ENCODE measurements around the gene GPC3. TPM values are rescaled to one million over a fixed set of nuclear protein-coding genes. Genes with fewer than 3 reads are reported as not detected.

The GPC3 gene
- total and polyA plus RNA-seq, 5 donors from 2014 or later, result 0.34 to 0.93 (median 0.44) TPM; not detected in 2

DNA sequence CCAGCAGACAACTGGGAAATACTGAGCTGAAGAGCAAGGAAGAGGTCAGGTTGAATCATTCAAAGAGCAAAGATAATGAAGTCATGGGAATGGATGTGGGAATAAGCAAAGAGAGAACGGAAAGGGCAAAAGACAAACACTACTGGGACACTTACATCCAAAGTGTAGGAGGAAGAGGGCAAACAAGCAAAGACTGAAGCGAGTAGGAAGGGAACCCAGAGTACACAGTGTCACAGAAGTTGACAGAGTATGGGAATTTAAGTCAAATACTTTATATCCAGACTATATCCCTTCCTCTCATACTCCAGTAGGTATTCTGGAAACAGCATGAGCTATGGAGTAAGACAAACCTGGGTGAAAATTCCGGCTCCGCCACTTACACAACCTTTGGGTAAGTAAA, 12.5 kb downstream of the GPC3 start:
- Histone ChIP-seq H3K4me3 (ENCODE audit: low read depth, low read length) (no peak overlapping the region), H3K4me1 (ENCODE audit: control insufficient read depth, insufficient read depth, low read length, poor library complexity, severe bottlenecking) (no peaks in the 10 kb centered on the region), H3K27me3 (ENCODE audit: control insufficient read depth, insufficient read depth, low read length) (peaks cover 2% of the 10 kb centered on the region), H3K9me3 (ENCODE audit: control insufficient read depth in 2 of 2, low read length in 2 of 2) (no peaks in the 10 kb centered on the region), H3K27ac (ENCODE audit: insufficient read depth, low read length, poor library complexity, severe bottlenecking) (no peak overlapping the region), H3K36me3 (ENCODE audit: control insufficient read depth, insufficient read depth, low read length) (no peaks in the 10 kb centered on the region)
- H3K36me3 Mint-ChIP-seq, result no peaks in the 10 kb centered on the region
- H3K9me3 Mint-ChIP-seq, result peaks cover 0 to 2% (median 0%) of the 10 kb centered on the region in 7 donors
- H3K27ac Mint-ChIP-seq, result no peak overlapping the region
- H3K4me3 Mint-ChIP-seq, result no peak overlapping the region
- DNase-seq, result no peak
- no peaks in the 10 kb centered on the region for H3K4me1 Mint-ChIP-seq
- peaks cover 5% of the 10 kb centered on the region for H3K27me3 Mint-ChIP-seq
- ATAC-seq (ENCODE audit: low read depth in 2 of 2), result no peak

DNA sequence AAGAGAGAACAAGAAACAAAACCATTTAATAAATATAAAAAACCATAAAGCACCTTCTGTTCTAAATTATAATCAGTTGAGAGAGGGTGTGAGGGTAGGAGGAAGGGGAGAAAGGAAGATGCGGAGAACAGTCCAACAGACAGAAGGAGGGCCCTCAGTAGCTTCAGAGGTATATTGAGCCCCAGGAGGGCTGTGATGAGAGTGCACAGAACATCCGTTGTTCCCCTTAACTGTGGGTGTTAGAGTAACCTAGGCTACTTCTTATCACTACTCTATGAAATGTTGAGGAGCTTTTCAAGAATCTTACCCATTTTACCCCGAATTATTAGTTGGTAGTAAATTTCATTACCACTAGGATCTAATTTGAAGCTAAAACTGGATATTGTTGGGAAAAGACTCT, 13.8 kb downstream of the GPC3 start:
- Mint-ChIP-seq H3K36me3 (no peaks in the 10 kb centered on the region), H3K27ac (no peak overlapping the region), H3K9me3 (no peaks in the 10 kb centered on the region), H3K4me1 (no peaks in the 10 kb centered on the region), H3K27me3 (peaks cover 5% of the 10 kb centered on the region), H3K4me3 (no peak overlapping the region)
- no peak overlapping the region for H3K27ac ChIP-seq (ENCODE audit: insufficient read depth, low read length, poor library complexity, severe bottlenecking)
- no peaks in the 10 kb centered on the region for H3K27me3 ChIP-seq (ENCODE audit: control insufficient read depth, insufficient read depth, low read length)
- no peak for DNase-seq
- no peaks in the 10 kb centered on the region for H3K9me3 ChIP-seq (ENCODE audit: control insufficient read depth in 2 of 2, low read length in 2 of 2)
- ATAC-seq (ENCODE audit: low read depth in 2 of 2), result no peak
- no peak overlapping the region for H3K4me3 ChIP-seq (ENCODE audit: low read depth, low read length)
- H3K36me3 ChIP-seq (ENCODE audit: control insufficient read depth, insufficient read depth, low read length), result no peaks in the 10 kb centered on the region
- no peaks in the 10 kb centered on the region for H3K4me1 ChIP-seq (ENCODE audit: control insufficient read depth, insufficient read depth, low read length, poor library complexity, severe bottlenecking)

- ATAC-seq (ENCODE audit: low read depth in 2 of 2), result no peak
- DNase-seq, result no peak
- no peak overlapping the region for H3K27ac Mint-ChIP-seq
- no peaks in the 10 kb centered on the region for H3K36me3 Mint-ChIP-seq
- H3K4me1 Mint-ChIP-seq, result no peaks in the 10 kb centered on the region
- Histone ChIP-seq H3K9me3 (ENCODE audit: control insufficient read depth in 2 of 2, low read length in 2 of 2) (no peaks in the 10 kb centered on the region), H3K4me3 (ENCODE audit: low read depth, low read length) (no peak overlapping the region), H3K4me1 (ENCODE audit: control insufficient read depth, insufficient read depth, low read length, poor library complexity, severe bottlenecking) (no peaks in the 10 kb centered on the region), H3K27ac (ENCODE audit: insufficient read depth, low read length, poor library complexity, severe bottlenecking) (no peak overlapping the region), H3K36me3 (ENCODE audit: control insufficient read depth, insufficient read depth, low read length) (no peaks in the 10 kb centered on the region), H3K27me3 (ENCODE audit: control insufficient read depth, insufficient read depth, low read length) (no peaks in the 10 kb centered on the region)
- no peaks in the 10 kb centered on the region for H3K9me3 Mint-ChIP-seq
- H3K4me3 Mint-ChIP-seq, result no peak overlapping the region
- peaks cover 5% of the 10 kb centered on the region for H3K27me3 Mint-ChIP-seq
These were observed 15.3 kb downstream of the GPC3 start for GRCh38 chrX:133970076-133970475.

DNA sequence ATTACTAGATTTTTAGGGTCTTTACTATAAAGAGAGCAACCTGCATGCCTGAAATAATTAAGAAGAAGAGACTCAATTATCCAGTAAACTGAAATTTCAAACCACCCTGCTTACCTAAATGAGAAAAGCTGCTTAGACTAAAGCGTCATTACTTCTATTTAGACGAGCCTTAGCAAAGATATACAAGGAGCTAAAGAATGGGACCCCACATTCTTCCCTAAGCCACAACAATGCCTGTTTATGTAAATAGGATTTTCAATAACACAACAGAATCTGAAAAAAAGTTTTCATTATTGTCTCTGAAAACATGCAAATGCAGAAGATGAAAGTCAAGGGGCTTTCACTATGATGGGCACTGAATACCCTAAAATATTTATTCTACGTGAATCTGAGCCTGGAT, 16.2 kb downstream of the GPC3 start:
- ATAC-seq (ENCODE audit: low read depth in 2 of 2) (no peak), DNase-seq (no peak)
- no peaks in the 10 kb centered on the region for H3K9me3 ChIP-seq (ENCODE audit: control insufficient read depth in 2 of 2, low read length in 2 of 2)
- no peaks in the 10 kb centered on the region for H3K4me1 ChIP-seq (ENCODE audit: control insufficient read depth, insufficient read depth, low read length, poor library complexity, severe bottlenecking)
- Mint-ChIP-seq H3K4me3 (no peak overlapping the region), H3K36me3 (no peaks in the 10 kb centered on the region), H3K27me3 (peaks cover 5% of the 10 kb centered on the region), H3K9me3 (no peaks in the 10 kb centered on the region), H3K27ac (no peak overlapping the region), H3K4me1 (no peaks in the 10 kb centered on the region)
- no peak overlapping the region for H3K27ac ChIP-seq (ENCODE audit: insufficient read depth, low read length, poor library complexity, severe bottlenecking)
- no peak overlapping the region for H3K4me3 ChIP-seq (ENCODE audit: low read depth, low read length)
- no peaks in the 10 kb centered on the region for H3K27me3 ChIP-seq (ENCODE audit: control insufficient read depth, insufficient read depth, low read length)
- H3K36me3 ChIP-seq (ENCODE audit: control insufficient read depth, insufficient read depth, low read length), result no peaks in the 10 kb centered on the region

DNA sequence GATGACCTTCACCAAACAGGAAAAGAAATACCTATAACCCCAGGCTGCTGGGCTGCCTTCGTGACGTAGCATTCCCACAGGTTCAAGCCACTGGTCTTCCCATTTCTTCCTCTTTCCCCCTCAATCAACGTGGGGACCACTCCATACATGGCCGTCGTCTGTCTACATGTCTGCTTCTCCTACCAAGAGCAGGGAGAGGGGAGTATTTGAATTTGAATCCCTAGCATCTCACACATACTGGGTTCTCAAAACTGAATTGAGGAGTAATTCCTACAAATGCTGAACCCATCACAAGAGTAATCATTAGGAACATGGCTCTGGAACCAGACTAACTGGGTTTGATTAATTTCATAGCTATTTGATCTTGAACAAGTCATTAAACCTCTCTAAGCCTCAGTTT, 17.3 kb downstream of the GPC3 start:
- ATAC-seq (ENCODE audit: low read depth in 2 of 2), result no peak
- H3K4me3 Mint-ChIP-seq, result no peak overlapping the region
- H3K27ac ChIP-seq (ENCODE audit: insufficient read depth, low read length, poor library complexity, severe bottlenecking), result no peak overlapping the region
- H3K27me3 Mint-ChIP-seq, result peaks cover 5% of the 10 kb centered on the region
- H3K9me3 ChIP-seq (ENCODE audit: control insufficient read depth in 2 of 2, low read length in 2 of 2), result no peaks in the 10 kb centered on the region
- H3K4me1 ChIP-seq (ENCODE audit: control insufficient read depth, insufficient read depth, low read length, poor library complexity, severe bottlenecking), result no peaks in the 10 kb centered on the region
- no peak overlapping the region for H3K4me3 ChIP-seq (ENCODE audit: low read depth, low read length)
- DNase-seq, result no peak
- H3K9me3 Mint-ChIP-seq, result no peaks in the 10 kb centered on the region
- no peak overlapping the region for H3K27ac Mint-ChIP-seq
- no peaks in the 10 kb centered on the region for H3K4me1 Mint-ChIP-seq
- no peaks in the 10 kb centered on the region for H3K36me3 Mint-ChIP-seq
- H3K36me3 ChIP-seq (ENCODE audit: control insufficient read depth, insufficient read depth, low read length), result no peaks in the 10 kb centered on the region
- no peaks in the 10 kb centered on the region for H3K27me3 ChIP-seq (ENCODE audit: control insufficient read depth, insufficient read depth, low read length)

DNA sequence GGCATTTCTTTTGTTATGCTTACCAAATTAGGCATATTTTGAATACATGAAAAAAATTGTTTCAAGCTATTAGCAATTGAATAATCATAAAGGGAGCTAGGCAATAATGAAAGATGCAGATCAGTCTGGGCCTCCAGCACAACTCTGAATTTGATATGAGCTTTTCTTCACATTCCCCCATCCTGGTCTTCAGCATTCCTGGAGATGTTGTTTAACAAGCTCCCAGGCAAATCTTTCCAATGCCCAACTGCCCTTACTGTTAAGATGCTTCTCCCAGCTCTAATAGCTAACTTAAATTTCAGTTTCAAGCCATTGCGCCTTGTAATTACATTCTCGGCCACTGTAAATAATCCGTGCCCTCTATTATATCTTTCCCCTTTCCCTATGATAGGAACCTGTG, 19.2 kb downstream of the GPC3 start:
- no peaks in the 10 kb centered on the region for H3K9me3 ChIP-seq (ENCODE audit: control insufficient read depth in 2 of 2, low read length in 2 of 2)
- no peak overlapping the region for H3K27ac ChIP-seq (ENCODE audit: insufficient read depth, low read length, poor library complexity, severe bottlenecking)
- H3K4me1 Mint-ChIP-seq, result no peaks in the 10 kb centered on the region
- no peak overlapping the region for H3K4me3 ChIP-seq (ENCODE audit: low read depth, low read length)
- no peaks in the 10 kb centered on the region for H3K4me1 ChIP-seq (ENCODE audit: control insufficient read depth, insufficient read depth, low read length, poor library complexity, severe bottlenecking)
- H3K27ac Mint-ChIP-seq, result no peak overlapping the region
- no peaks in the 10 kb centered on the region for H3K27me3 ChIP-seq (ENCODE audit: control insufficient read depth, insufficient read depth, low read length)
- DNase-seq, result no peak
- no peaks in the 10 kb centered on the region for H3K36me3 Mint-ChIP-seq
- H3K4me3 Mint-ChIP-seq, result no peak overlapping the region
- H3K36me3 ChIP-seq (ENCODE audit: control insufficient read depth, insufficient read depth, low read length), result no peaks in the 10 kb centered on the region
- H3K27me3 Mint-ChIP-seq, result peaks cover 5% of the 10 kb centered on the region
- H3K9me3 Mint-ChIP-seq, result no peaks in the 10 kb centered on the region
- ATAC-seq (ENCODE audit: low read depth in 2 of 2), result no peak

DNA sequence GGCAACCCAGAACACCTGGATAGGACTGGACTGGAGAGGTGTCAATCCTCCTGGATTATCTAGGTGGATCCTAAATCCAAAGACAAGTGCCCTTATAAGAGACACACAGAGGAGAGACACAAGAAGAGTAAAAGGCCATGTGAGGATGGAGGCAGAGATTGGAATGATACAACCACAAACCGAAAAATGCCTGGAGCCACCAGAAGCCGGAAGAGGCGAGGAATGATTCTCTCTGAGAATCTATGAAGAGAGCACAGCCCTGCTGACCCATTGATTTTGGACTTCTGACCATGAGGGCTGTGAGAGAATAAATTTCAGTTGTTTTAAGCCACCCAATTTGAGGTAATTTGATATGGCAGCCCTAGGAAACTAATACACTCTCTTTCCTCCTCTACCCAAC, 20.1 kb downstream of the GPC3 start:
- no peaks in the 10 kb centered on the region for H3K4me1 ChIP-seq (ENCODE audit: control insufficient read depth, insufficient read depth, low read length, poor library complexity, severe bottlenecking)
- no peaks in the 10 kb centered on the region for H3K36me3 ChIP-seq (ENCODE audit: control insufficient read depth, insufficient read depth, low read length)
- H3K27me3 ChIP-seq (ENCODE audit: control insufficient read depth, insufficient read depth, low read length), result no peaks in the 10 kb centered on the region
- no peaks in the 10 kb centered on the region for H3K36me3 Mint-ChIP-seq
- H3K9me3 ChIP-seq (ENCODE audit: control insufficient read depth in 2 of 2, low read length in 2 of 2), result no peaks in the 10 kb centered on the region
- ATAC-seq (ENCODE audit: low read depth in 2 of 2) (no peak), DNase-seq (no peak)
- H3K27ac ChIP-seq (ENCODE audit: insufficient read depth, low read length, poor library complexity, severe bottlenecking), result no peak overlapping the region
- H3K27me3 Mint-ChIP-seq, result peaks cover 5% of the 10 kb centered on the region
- H3K27ac Mint-ChIP-seq, result no peak overlapping the region
- no peak overlapping the region for H3K4me3 ChIP-seq (ENCODE audit: low read depth, low read length)
- H3K4me1 Mint-ChIP-seq, result no peaks in the 10 kb centered on the region
- no peaks in the 10 kb centered on the region for H3K9me3 Mint-ChIP-seq
- H3K4me3 Mint-ChIP-seq, result no peak overlapping the region

- Histone ChIP-seq H3K36me3 (ENCODE audit: control insufficient read depth, insufficient read depth, low read length) (no peaks in the 10 kb centered on the region), H3K4me1 (ENCODE audit: control insufficient read depth, insufficient read depth, low read length, poor library complexity, severe bottlenecking) (no peaks in the 10 kb centered on the region), H3K27me3 (ENCODE audit: control insufficient read depth, insufficient read depth, low read length) (no peaks in the 10 kb centered on the region), H3K27ac (ENCODE audit: insufficient read depth, low read length, poor library complexity, severe bottlenecking) (no peak overlapping the region), H3K9me3 (ENCODE audit: control insufficient read depth in 2 of 2, low read length in 2 of 2) (no peaks in the 10 kb centered on the region), H3K4me3 (ENCODE audit: low read depth, low read length) (no peak overlapping the region)
- Mint-ChIP-seq H3K36me3 (no peaks in the 10 kb centered on the region), H3K4me1 (no peaks in the 10 kb centered on the region), H3K27ac (no peak overlapping the region), H3K9me3 (no peaks in the 10 kb centered on the region), H3K27me3 (no peaks in the 10 kb centered on the region), H3K4me3 (no peak overlapping the region)
- DNase-seq (no peak), ATAC-seq (ENCODE audit: low read depth in 2 of 2) (no peak)
These were observed 24.3 kb downstream of the GPC3 start for GRCh38 chrX:133961046-133961445.
